ENCODE measurements around the gene STMP1. TPM values are rescaled to one million over a fixed set of nuclear protein-coding genes. Genes with fewer than 3 reads are reported as not detected.

The STMP1 gene
- polyA plus RNA-seq, 3 donors: 68.3 to 99.3 (median 69.4) TPM

- no peak for DNase-seq (ENCODE audit: extremely low read depth in 1 of 11, low read depth in 9 of 11, low spot score in 4 of 11)
These were observed 50.0 kb downstream of the STMP1 start for GRCh38 chr7:135712182-135712782.

DNA sequence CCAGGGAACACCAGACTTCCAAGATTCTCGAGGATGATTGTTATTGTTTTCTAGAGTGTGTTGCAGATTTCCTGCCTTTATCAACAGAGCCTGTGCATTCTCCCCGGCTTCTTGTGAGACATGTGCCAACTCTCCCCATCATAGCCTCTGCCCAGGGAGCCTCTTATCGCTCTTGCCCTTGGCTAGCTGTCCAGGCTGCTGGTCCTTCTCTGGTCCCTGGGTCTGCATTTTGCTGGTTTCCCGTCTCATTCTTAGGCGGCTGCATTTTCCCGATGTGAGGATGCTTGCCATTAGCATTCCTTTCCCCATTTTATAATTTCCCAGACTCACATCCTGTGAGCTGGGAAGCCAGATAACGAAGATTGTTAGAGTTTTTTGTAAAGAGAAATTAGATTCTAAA lies 50.5 kb downstream of the STMP1 start:
- DNase-seq (ENCODE audit: extremely low read depth in 1 of 11, low read depth in 9 of 11, low spot score in 4 of 11): no peak

- no peak for DNase-seq (ENCODE audit: extremely low read depth in 1 of 11, low read depth in 9 of 11, low spot score in 4 of 11)
These were observed 51.6 kb downstream of the STMP1 start for GRCh38 chr7:135713836-135714470.

DNA sequence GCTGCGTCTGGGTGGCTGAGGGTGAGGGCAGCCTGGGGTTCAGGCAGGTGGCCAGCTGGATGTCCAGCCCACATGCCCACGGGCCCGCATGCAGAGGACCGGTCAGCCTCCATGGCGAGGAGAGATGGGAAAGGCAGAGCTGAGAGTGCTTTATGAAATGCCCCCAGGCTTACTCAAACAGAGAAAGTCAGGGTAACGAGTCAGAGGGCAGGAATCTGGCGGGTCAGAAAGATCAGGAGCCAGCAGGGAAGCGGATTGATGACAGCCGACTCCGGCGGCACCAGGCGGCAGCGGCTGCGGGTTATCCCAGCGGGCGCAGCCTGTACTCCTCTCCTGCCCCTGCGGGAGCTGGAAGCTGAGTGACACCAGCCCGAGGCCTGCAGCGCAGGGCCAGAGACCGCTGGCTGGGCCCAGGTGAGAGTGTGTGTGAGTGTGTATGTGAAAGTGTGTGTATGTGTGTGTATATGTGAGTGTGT lies 52.3 kb downstream of the STMP1 start:
- DNase-seq (ENCODE audit: extremely low read depth in 1 of 11, low read depth in 9 of 11, low spot score in 4 of 11): no peak

DNA sequence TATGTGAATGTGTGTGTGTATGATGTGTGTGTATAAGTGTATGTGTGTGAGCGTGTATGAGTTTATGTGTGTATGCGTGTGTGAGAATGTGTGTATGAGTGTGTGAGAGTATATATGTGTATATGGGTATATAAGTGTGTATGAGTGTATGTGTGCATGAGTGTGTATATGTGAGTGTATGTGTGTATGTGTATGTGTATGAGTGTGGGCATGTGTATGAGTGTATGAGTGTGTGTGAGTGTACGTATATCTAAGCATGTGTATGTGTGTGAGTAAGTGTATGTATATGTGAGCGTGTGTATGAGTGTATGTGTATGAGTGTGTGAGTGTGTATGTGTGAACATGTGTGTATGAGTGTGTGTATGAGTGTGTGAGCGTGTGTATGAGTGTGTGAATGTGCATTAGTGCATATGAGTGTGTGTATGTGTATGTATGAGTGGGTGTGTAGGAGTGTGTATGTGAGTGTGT lies 52.8 kb downstream of the STMP1 start:
- DNase-seq (ENCODE audit: extremely low read depth in 1 of 11, low read depth in 9 of 11, low spot score in 4 of 11): no peak

- no peak for DNase-seq (ENCODE audit: extremely low read depth in 1 of 11, low read depth in 9 of 11, low spot score in 4 of 11)
These were observed 53.4 kb downstream of the STMP1 start for GRCh38 chr7:135715673-135716072.

GRCh38 chr7:135716677-135717238 lies 54.4 kb downstream of the STMP1 start:
- no peak for DNase-seq (ENCODE audit: extremely low read depth in 1 of 11, low read depth in 9 of 11, low spot score in 4 of 11)

- DNase-seq (ENCODE audit: extremely low read depth in 1 of 11, low read depth in 9 of 11, low spot score in 4 of 11): no peak
These were observed 55.4 kb downstream of the STMP1 start for GRCh38 chr7:135717693-135718092.

DNA sequence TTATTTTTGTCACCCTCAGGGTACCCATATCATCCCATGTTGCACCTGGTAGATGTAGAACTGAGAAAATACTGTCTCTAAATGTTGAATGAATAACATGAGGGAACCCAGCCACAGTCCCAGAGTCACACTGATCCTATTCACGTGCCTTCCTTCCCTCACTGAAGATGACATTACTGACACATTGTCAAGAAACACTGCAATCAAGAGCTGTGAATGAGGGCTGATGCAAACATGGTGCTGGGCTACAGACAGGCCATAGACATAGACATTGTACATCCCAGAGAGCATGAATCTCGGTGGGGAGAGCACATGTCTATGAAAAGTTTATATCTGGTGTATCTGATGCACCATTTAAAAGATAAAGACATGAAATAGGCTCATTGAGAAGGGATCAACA lies 55.9 kb downstream of the STMP1 start:
- no peak for DNase-seq (ENCODE audit: extremely low read depth in 1 of 11, low read depth in 9 of 11, low spot score in 4 of 11)

- no peak for DNase-seq (ENCODE audit: extremely low read depth in 1 of 11, low read depth in 9 of 11, low spot score in 4 of 11)
These were observed 56.6 kb downstream of the STMP1 start for GRCh38 chr7:135718794-135719437.

DNA sequence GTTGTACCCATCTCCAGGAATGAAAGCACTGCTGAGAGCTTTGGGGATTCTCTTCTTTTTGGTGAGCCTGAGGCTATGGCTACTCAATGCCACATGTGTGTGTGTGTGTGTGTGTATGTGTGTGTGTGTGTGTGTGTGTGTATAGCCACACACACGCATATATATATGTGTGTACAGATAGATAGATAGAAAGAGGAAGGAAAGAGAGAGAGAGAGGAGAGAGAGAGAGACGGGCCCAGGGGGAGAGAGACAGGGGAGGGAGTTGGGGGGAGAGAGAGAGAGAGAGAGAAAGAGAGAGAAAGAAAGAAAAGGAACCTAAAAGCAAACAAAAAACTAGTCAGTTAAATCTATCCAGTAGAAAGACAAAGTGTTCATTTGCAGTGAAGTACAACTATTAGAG lies 57.4 kb downstream of the STMP1 start:
- DNase-seq (ENCODE audit: extremely low read depth in 1 of 11, low read depth in 9 of 11, low spot score in 4 of 11): no peak

DNA sequence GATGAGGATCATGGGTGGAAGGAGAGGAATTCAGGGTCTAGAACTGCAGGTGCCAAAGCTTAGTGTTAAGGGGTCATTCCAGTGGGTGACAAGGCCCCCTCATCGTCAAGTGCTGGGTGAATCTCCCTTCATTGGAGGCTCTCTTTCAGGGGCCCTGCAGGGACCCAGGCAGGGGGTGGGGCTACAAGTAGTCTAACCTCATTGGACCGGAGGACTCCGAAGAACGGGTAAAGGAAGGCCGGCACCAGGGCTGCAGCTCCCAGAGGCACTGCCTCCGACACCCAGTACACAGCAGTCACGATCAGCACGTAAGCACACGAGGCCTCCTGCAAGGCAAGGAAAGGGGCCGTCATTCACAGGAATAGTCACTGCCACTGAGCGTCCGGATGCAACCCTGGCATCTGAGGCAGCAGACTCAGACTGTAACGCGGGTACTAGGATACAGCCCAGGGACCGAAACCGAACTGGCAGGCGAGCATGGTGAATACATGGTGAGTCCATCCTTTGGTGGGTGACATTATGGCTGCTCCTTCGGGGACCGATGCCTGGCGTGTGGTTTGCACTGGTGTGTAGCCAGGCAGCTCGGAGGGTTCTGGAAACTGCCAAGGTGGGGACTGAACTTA lies 59.0 kb downstream of the STMP1 start:
- DNase-seq (ENCODE audit: extremely low read depth in 1 of 11, low read depth in 9 of 11, low spot score in 4 of 11): no peak

DNA sequence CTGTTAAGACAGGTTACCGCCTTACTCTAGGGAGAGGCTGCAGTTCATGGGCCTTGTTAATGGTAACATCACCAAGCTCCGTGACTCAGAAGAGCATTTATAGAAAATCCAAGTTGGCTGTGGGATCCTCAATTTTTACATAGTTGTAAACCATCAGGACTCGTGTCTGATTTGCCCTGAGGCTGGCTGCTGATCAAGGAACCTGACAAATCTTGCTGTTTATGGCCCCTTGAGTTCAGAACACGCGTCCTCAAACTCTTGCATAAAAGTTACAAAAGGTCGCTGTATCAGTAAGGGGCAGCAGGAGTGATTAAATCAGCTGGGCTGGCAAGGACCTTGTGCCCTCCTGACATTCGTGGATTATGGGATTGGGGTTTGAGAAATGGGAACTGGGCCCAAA lies 61.1 kb downstream of the STMP1 start:
- DNase-seq (ENCODE audit: extremely low read depth in 1 of 11, low read depth in 9 of 11, low spot score in 4 of 11): no peak

Other genes with a start within 250 kb of the STMP1 start
- 10 to 100 TPM; 32.1 to 34.6 (median 33.2) TPM for gene CNOT4, start 152.4 kb upstream of the STMP1 start, polyA plus RNA-seq (ENCODE audit: insufficient read length in 3 of 3)
- gene NUP205, start 104.6 kb upstream of the STMP1 start, polyA plus RNA-seq (ENCODE audit: insufficient read length in 3 of 3): 10 to 100 TPM; 65.1 to 77.3 (median 68.3) TPM
- 1 to 10 TPM; 1.2 to 6.7 (median 1.9) TPM for gene SLC13A4, start 65.7 kb downstream of the STMP1 start, polyA plus RNA-seq (ENCODE audit: insufficient read length in 3 of 3)
- gene FAM180A, start 86.3 kb downstream of the STMP1 start, polyA plus RNA-seq (ENCODE audit: insufficient read length in 3 of 3): not detected